Endodermal cell (in vitro differentiated cells): Measurements from ENCODE around the gene STAP2. TPM values are rescaled to one million over a fixed set of nuclear protein-coding genes. Genes with fewer than 3 reads are reported as not detected.

Source experiments
- DNase-seq: peaks from one replicate; pipeline ENCODE4 v3.0.0-alpha.2; 2017
- H3K27ac ChIP-seq: 2 replicates; pipeline ENCODE4 v1.5.1; 2013; ENCODE audit warnings: mild to moderate bottlenecking, low read depth, low read length, moderate library complexity
- H3K27me3 ChIP-seq: 2 replicates; pipeline ENCODE4 v1.6.1; 2013; ENCODE audit warnings: mild to moderate bottlenecking, low read length, moderate library complexity; ENCODE audit not compliant: insufficient read depth, control insufficient read depth, poor library complexity, severe bottlenecking
- H3K36me3 ChIP-seq: 2 replicates; pipeline ENCODE4 v1.7.0; 2013; ENCODE audit warnings: mild to moderate bottlenecking, low read length, moderate library complexity; ENCODE audit not compliant: control insufficient read depth, insufficient read depth
- H3K4me1 ChIP-seq: one replicate; pipeline ENCODE4 v1.7.0; 2013; ENCODE audit warnings: low read length; ENCODE audit not compliant: control insufficient read depth, insufficient read depth
- H3K4me3 ChIP-seq: 2 replicates; pipeline ENCODE4 v1.5.1; 2013; ENCODE audit warnings: mild to moderate bottlenecking, low read length, moderate library complexity
- H3K9ac ChIP-seq: 2 replicates; pipeline ENCODE4 v1.6.1; 2013; ENCODE audit warnings: mild to moderate bottlenecking, low read length, moderate library complexity; ENCODE audit not compliant: poor library complexity, severe bottlenecking; ENCODE audit errors: extremely low read depth
- H3K9me3 ChIP-seq: 2 replicates; pipeline ENCODE4 v1.6.1; 2013; ENCODE audit warnings: mild to moderate bottlenecking, low read length, moderate library complexity; ENCODE audit not compliant: control insufficient read depth
- H3K27ac Mint-ChIP-seq: 2 replicates; pipeline ENCODE4 v1.8.0; 2020; ENCODE audit warnings: mixed read lengths
- H3K27me3 Mint-ChIP-seq: 2 replicates; pipeline ENCODE4 v1.8.0; 2021; ENCODE audit warnings: mild to moderate bottlenecking, mixed read lengths; ENCODE audit not compliant: insufficient read depth
- H3K36me3 Mint-ChIP-seq: 2 replicates; pipeline ENCODE4 v1.8.0; 2020; ENCODE audit warnings: low read depth, mixed read lengths
- H3K4me1 Mint-ChIP-seq: 2 replicates; pipeline ENCODE4 v1.8.0; 2020; ENCODE audit warnings: mixed read lengths
- H3K4me3 Mint-ChIP-seq: 2 replicates; pipeline ENCODE4 v1.8.0; 2020; ENCODE audit warnings: mild to moderate bottlenecking, moderate library complexity, mixed read lengths
- H3K9me3 Mint-ChIP-seq: 2 replicates; pipeline ENCODE4 v1.8.0; 2020; ENCODE audit warnings: mild to moderate bottlenecking, mixed read lengths
- CTCF ChIP-seq: fragments of 200-600 bp; sonication (generic); conservative IDR thresholded peaks from 2 replicates; pipeline ENCODE4 v1.5.0; 2021; ENCODE audit warnings: antibody characterized with exemption, mild to moderate bottlenecking
- WGBS, 2 experiments: methylation state at CpG; one replicate each; pipeline versions ENCODE4 v1.1.5 to v1.1.7; 2013; ENCODE audit warnings: missing lambda C conversion rate in 2 of 2, mixed read lengths in 1 of 2; ENCODE audit not compliant: insufficient coverage in 1 of 2, insufficient read length in 1 of 2; 5-methylcytosine and 5-hydroxymethylcytosine counted together
- total RNA-seq, 2 donors: library from RNA; stranded (reverse); fragmentation: NEBNext Ultra II Directional in 1 of 2; extraction: Animal tissue kit (Norgen Biotek cat#: 25700) in 1 of 2; gene quantifications; 2 replicates in 1 of 2; 3 replicates in 1 of 2; pipeline ENCODE4 v1.2.1, GENCODE V29; 2021

Gene STAP2
- total RNA-seq, 2 donors from 2014 or later = 12.7 to 13.3 TPM

- Histone ChIP-seq H3K9ac (no peak overlapping the region), H3K4me1 (peaks cover 3% of the 10 kb centered on the region), H3K4me3 (no peak overlapping the region), H3K36me3 (peaks cover 28% of the 10 kb centered on the region), H3K9me3 (no peaks in the 10 kb centered on the region), H3K27ac (peak overlapping the region; percentile 72), H3K27me3 (no peaks in the 10 kb centered on the region)
- 47 to 86% methylated on average over 4 to 12 of the region's 12 CpGs for WGBS, 2 experiments
- H3K4me3 Mint-ChIP-seq = no peak overlapping the region
- DNase-seq = peak; percentile 73
- TF ChIP-seq CTCF = peak; percentile 39
- no peaks in the 10 kb centered on the region for H3K9me3 Mint-ChIP-seq
- H3K36me3 Mint-ChIP-seq = peaks cover 26% of the 10 kb centered on the region
- no peaks in the 10 kb centered on the region for H3K27me3 Mint-ChIP-seq
- H3K4me1 Mint-ChIP-seq = peaks cover 7% of the 10 kb centered on the region
- peak overlapping the region; percentile 77 for H3K27ac Mint-ChIP-seq
Measured at GRCh38 chr19:4360641-4361151, 22.1 kb upstream of the STAP2 start.

GRCh38 chr19:4360081-4360569, 21.5 kb upstream of the STAP2 start:
- TF ChIP-seq CTCF = no peak
- H3K4me1 ChIP-seq = peaks cover 3% of the 10 kb centered on the region
- no peaks in the 10 kb centered on the region for H3K27me3 ChIP-seq
- H3K27ac ChIP-seq = peak overlapping the region; percentile 72
- H3K27ac Mint-ChIP-seq = peak overlapping the region; percentile 77
- peaks cover 26% of the 10 kb centered on the region for H3K36me3 Mint-ChIP-seq
- no peaks in the 10 kb centered on the region for H3K27me3 Mint-ChIP-seq
- DNase-seq = no peak
- no peaks in the 10 kb centered on the region for H3K9me3 ChIP-seq
- H3K4me3 Mint-ChIP-seq = no peak overlapping the region
- peaks cover 23% of the 10 kb centered on the region for H3K36me3 ChIP-seq
- H3K9me3 Mint-ChIP-seq = no peaks in the 10 kb centered on the region
- no peak overlapping the region for H3K4me3 ChIP-seq
- no peak overlapping the region for H3K9ac ChIP-seq
- WGBS, 2 experiments = 94 to 100% methylated on average over 5 to 9 of the region's 9 CpGs
- peaks cover 7% of the 10 kb centered on the region for H3K4me1 Mint-ChIP-seq

GRCh38 chr19:4359627-4360000, 21.0 kb upstream of the STAP2 start:
- Histone ChIP-seq H3K9me3 (no peaks in the 10 kb centered on the region), H3K27me3 (no peaks in the 10 kb centered on the region), H3K27ac (no peak overlapping the region), H3K9ac (no peak overlapping the region), H3K4me1 (peaks cover 3% of the 10 kb centered on the region), H3K4me3 (no peak overlapping the region), H3K36me3 (peaks cover 22% of the 10 kb centered on the region)
- TF ChIP-seq CTCF = no peak
- peak; percentile 42 for DNase-seq
- Mint-ChIP-seq H3K9me3 (no peaks in the 10 kb centered on the region), H3K4me3 (no peak overlapping the region), H3K36me3 (peaks cover 23% of the 10 kb centered on the region), H3K27ac (no peak overlapping the region), H3K27me3 (no peaks in the 10 kb centered on the region), H3K4me1 (peaks cover 7% of the 10 kb centered on the region)
- 92 to 96% methylated on average over 10 to 13 of the region's 13 CpGs for WGBS, 2 experiments
